GM19351 (cell line): ENCODE results near the gene ETV4.
A peak's percentile ranks its signal among the peaks of the same experiment; 100 is the strongest.

Experiments
- ATAC-seq: cut with Tn5 transposase; IDR thresholded peaks from one replicate; pipeline ENCODE4 v1.9.1; 2021; ENCODE audit warnings: mild to moderate bottlenecking, moderate library complexity; ENCODE audit not compliant: unreplicated experiment

Gene ETV4

GRCh38 chr17:43546319-43547188, at the start of gene ETV4:
ETV4 (minus strand) TSS chr17:43546340; CDS start chr17:43545617, 723 bp downstream.
- ATAC-seq: peak; percentile 86

DNA sequence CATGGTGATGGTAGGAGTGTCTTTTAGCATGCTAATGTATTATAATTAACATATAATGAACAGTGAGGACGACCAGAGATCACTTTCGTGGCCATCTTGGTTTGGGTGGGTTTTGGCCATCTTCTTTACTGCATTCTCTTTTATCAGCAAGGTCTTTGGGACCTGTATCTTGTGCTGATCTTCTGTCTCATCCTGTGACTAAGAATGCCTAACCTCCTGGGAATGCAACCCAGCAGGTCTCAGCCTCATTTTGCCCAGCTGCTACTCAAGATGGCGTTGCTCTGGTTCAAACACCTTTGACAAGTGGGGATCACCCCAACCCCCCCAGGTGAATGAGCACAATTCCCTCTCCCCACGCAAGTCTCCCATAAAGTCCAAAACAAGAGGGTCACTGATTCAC, 49.3 kb upstream of the ETV4 start:
- ATAC-seq: no peak

DNA sequence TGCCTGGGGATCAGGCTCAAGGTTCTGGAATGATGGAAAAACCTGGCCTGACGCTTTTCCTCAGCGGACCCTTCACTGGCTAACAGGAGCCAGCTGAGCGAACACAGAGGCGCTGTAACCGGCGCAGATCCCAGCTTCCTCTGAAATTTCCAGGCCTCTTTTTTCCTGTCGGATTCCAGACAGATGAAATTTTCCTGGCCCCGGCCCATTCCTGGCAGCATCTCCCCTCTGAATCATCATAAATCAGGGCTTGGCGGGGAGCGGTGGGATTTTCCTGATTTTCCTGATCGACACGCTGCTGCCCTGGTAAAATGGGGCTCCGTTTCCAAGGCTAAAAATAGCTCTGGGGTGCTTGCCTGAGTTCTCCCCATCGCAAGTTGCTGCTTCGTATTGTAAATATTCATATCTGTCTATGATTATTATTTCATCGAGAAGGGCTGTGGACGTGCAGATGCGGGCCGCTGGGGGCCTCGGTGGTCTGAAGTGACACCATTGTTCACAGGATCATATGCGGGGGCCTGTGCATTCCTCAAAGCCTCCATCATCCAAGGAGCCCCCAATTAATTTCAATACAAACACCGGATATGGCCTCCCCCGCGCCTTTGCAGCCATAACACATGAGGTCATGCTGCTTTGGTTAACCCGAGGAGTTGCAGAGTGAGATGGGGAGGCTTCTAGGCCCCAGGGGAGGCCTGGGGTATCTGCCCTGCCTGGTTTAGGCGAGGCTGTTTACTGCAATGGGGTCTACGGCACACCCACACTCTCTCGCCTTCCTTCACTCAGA, 45.8 kb upstream of the ETV4 start:
- ATAC-seq: no peak

GRCh38 chr17:43591001-43591400, 44.9 kb upstream of the ETV4 start:
- no peak for ATAC-seq

- no peak for ATAC-seq
These were observed 42.7 kb upstream of the ETV4 start for GRCh38 chr17:43588664-43589435.

DNA sequence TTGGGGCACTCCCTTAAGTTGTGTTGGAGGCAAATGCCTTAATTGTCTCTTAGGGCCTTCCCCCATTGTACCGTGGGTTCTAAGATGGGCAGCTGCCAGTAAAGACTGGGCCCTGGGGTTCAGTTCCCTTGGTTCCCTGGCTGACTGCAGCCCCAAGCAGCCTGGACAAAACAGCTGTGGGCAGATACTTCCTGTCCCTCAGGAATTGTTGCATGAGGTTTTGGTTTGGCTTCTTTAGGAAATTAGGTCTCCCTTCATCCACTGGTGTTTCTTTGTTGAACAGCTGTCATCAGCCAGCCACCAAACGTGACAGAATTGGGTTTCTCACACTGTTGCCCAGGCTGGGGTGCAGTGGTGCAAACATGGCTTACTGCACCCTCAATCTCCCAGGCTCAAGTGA, 42.0 kb upstream of the ETV4 start:
- no peak for ATAC-seq

- no peak for ATAC-seq
These were observed 41.5 kb upstream of the ETV4 start for GRCh38 chr17:43587647-43588046.

DNA sequence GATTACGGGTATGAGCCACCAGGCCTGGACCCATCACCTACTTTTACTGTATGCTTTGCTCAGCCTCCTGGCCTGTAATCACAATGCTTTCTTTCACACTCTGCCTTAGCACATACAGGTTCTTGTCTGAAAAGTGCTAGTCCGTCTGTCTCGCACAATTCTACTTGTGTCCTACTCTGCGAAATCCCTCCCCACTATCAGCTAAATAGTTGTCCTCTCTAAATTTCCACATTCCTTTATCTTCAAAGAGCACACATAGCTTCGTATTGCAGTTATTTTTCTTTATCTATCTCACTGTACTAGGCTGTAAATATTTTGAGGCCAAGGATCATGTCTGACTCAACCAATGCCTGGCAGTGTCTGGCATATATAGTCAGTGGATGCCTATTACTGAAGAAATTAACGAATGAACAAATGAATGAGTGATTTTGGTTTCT, 38.5 kb upstream of the ETV4 start:
- ATAC-seq: no peak

GRCh38 chr17:43583332-43583731, 37.2 kb upstream of the ETV4 start:
- no peak for ATAC-seq

- no peak for ATAC-seq
These were observed 35.5 kb upstream of the ETV4 start for GRCh38 chr17:43581613-43582012.

DNA sequence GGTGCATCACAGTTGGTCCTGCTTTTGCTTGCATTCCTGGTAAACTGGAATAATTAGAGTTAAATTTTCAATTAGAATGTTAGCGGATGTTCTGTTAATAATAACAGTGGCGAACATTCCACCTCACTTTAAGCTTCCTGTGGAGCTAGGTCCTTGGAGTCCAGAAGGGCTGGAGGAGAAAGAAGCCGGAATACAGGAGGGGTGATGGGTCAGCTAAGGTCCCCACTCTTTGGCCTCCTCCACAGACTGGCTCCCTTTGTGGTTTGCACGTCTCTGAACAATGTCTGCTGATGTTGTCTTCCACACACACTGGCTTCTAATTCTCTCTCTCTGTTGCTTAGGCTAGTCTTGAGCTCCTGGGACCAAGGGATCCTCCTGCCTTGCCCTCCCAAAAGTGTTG, 35.0 kb upstream of the ETV4 start:
- no peak for ATAC-seq

- ATAC-seq: no peak
These were observed 33.5 kb upstream of the ETV4 start for GRCh38 chr17:43579566-43580140.

DNA sequence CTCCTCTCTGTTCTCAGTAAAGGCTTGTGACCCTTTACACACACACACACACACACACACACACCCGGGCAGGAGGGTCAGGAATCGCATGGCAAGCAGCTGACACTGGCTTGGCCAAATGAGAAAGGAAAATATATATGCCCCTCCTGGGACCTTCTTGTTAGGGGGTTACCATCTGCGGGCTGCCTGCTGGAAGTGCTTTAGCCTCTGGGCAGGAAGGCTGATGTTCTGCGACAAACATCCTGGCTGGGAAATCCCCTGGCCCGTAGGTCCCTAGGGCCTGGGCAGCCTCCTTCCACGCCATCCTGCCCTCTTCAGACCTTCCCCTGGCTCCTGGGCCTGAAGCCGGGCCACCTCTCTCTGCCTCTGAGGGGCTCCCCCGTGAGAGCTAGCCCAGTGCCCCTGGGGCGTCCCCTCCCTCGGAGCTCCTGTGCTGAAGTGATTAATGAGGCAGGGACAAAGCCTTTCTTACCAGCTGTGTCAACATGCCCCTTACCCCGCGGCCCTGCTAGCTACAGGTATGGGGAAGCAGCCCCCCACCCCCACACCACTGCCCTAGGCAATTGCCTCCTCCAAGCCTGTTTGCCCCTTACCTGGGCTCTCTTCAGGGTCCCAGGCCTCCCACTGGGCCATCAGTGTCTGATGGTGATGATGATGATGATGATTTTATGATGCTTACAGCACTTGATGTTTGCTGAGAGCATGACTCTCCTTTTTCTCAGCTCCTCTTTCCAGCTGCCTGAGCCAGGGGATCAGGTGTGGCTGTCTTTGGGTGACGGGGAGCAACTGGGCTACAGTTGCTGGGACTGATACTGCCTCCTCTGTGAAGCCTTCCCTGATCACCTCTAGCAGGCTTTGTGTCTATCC, 32.8 kb upstream of the ETV4 start:
- ATAC-seq: no peak

DNA sequence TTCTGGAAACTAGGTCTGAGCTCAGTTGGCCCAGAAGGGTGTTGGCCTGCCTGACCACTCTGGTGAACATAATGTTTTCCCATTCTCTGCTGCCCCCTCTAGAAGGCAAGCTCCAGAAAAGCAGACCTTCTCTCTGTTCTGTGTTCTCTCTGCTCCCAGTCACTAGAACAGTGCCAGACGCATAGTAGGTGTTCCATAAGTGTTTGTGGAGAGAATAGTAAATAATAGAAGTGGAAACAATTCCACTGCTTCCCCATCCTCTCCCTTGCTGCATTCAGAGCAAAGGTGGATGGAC, 32.2 kb upstream of the ETV4 start:
- no peak for ATAC-seq

DNA sequence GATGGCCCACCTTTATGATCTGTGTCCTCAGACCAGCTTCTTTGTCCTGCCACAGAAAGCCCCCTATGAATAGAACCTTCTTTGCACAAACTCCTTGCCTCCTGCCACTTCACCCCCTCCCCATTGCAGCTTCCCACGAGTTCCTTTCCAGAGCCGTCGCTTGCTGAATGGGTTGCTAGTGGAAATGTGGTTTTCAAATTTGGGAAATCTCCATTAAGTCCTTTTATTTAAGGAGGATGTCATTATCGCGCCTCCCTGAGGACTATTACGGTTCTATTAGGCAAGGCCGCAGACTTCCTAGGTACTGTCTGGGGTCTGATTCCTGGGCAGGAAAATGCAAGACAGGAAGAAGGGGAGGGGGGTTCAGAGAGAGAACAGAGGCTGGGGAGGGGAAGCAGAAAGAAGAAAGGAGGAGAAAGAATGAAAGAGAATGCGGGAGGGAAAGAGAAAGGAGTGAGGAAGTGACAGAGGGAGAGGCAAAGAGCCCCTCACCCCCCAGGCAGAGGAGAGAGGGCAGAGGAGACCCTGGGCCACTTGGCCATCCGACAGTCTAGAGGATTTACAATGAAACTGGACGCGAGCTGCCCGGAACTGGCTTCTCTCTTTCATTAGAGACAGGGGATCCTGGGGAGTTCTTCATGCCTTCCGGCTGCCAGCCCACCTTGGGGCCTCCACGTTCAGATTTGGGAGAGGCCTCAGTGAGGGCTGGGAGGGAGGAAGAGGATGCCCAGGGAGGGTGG, 31.7 kb upstream of the ETV4 start:
- no peak for ATAC-seq

DNA sequence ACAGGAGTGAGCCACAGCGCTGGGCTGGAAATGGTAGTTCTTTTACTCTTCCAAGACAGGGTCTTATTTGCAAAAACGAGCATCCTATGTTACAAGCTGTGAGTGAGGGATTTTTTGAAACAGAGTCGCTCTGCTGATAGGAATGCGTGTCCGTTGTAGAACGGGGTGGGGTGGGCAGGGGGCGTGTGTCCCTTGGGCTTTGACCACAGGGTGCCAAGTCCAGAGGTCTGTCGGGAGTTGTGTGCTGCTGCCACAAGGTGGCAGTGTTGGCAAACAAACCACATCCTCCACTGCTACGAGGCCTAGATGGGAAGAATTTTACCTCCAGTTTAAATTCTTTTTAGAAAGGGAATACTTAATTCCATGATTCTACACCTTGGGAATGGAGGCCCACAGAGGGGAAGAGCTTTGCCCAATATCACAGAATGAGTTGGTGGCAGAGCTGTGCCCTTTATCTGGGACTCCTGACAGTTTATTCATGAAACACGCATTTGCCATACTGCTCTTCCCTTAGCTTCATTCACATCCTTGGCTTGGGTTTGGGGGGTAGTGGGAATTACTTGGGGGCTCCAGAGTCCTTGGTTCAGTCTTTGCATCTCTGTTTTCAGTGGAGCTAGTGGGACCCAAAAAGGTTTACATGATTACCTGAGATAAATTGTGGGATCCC, 30.6 kb upstream of the ETV4 start:
- ATAC-seq: no peak

- ATAC-seq: no peak
These were observed 28.9 kb upstream of the ETV4 start for GRCh38 chr17:43574896-43575525.

GRCh38 chr17:43574348-43574747, 28.2 kb upstream of the ETV4 start:
- ATAC-seq: no peak
